Activated CD4-positive, alpha-beta T cell treated with anti-CD3 and anti-CD28 coated beads, Interleukin-10, Interleukin-2, amounts not matched to agents 100 ng/mL and 50 ng/mL, durations not matched to agents 16 hours and 8 hours (primary cell): Measurements from ENCODE around the gene KCNC2.

Experiments used
- DNase-seq: peaks from one replicate; pipeline ENCODE4 v3.0.0-alpha.2; 2020

Gene KCNC2

GRCh38 chr12:75157385-75157784 is 52.3 kb downstream of the KCNC2 start:
- no peak for DNase-seq

- no peak for DNase-seq
Measured at GRCh38 chr12:75155962-75156361, 53.7 kb downstream of the KCNC2 start.

GRCh38 chr12:75154388-75154787 is 55.3 kb downstream of the KCNC2 start:
- DNase-seq = no peak

GRCh38 chr12:75139196-75139595 is 70.4 kb downstream of the KCNC2 start:
- no peak for DNase-seq

GRCh38 chr12:75137896-75138295 is 71.7 kb downstream of the KCNC2 start:
- no peak for DNase-seq

GRCh38 chr12:75135026-75135425 is 74.6 kb downstream of the KCNC2 start:
- no peak for DNase-seq

- no peak for DNase-seq
Measured at GRCh38 chr12:75130811-75131210, 78.8 kb downstream of the KCNC2 start.

- no peak for DNase-seq
Measured at GRCh38 chr12:75129275-75129674, 80.4 kb downstream of the KCNC2 start.

- DNase-seq = no peak
Measured at GRCh38 chr12:75121036-75121705, 88.5 kb downstream of the KCNC2 start.

GRCh38 chr12:75120311-75120711 is 89.3 kb downstream of the KCNC2 start:
- no peak for DNase-seq

GRCh38 chr12:75116646-75117198 is 92.9 kb downstream of the KCNC2 start:
- DNase-seq = no peak

- DNase-seq = no peak
Measured at GRCh38 chr12:75115748-75116147, 93.9 kb downstream of the KCNC2 start.

GRCh38 chr12:75103822-75104221 is 105.8 kb downstream of the KCNC2 start:
- DNase-seq = no peak

- DNase-seq = no peak
Measured at GRCh38 chr12:75101781-75102180, 107.9 kb downstream of the KCNC2 start.

- DNase-seq = no peak
Measured at GRCh38 chr12:75099210-75099609, 110.4 kb downstream of the KCNC2 start.

GRCh38 chr12:75097003-75097402 is 112.6 kb downstream of the KCNC2 start:
- no peak for DNase-seq

- DNase-seq = peak; percentile 21
Measured at GRCh38 chr12:75087654-75088053, 122.0 kb downstream of the KCNC2 start.

GRCh38 chr12:75086091-75087038 is 123.3 kb downstream of the KCNC2 start:
- DNase-seq = peak; percentile 7

GRCh38 chr12:75081305-75081704 is 128.3 kb downstream of the KCNC2 start:
- no peak for DNase-seq

GRCh38 chr12:75080582-75080981 is 129.1 kb downstream of the KCNC2 start:
- no peak for DNase-seq

- DNase-seq = no peak
Measured at GRCh38 chr12:75065482-75065881, 144.2 kb downstream of the KCNC2 start.

- DNase-seq = no peak
Measured at GRCh38 chr12:75062691-75063090, 146.9 kb downstream of the KCNC2 start.

GRCh38 chr12:75058228-75058627 is 151.4 kb downstream of the KCNC2 start:
- DNase-seq = no peak

- DNase-seq = no peak
Measured at GRCh38 chr12:75048767-75049166, 160.9 kb downstream of the KCNC2 start.
